HepG2 (cell line): ENCODE measurements around the gene FTL. TPM values are rescaled to one million over a fixed set of nuclear protein-coding genes. Genes with fewer than 3 reads are reported as not detected.

Source experiments
- ATAC-seq: fragments of 200-7000 bp; cut with Tn5 transposase; 3 replicates; pipeline ENCODE4 v1.9.1; 2020; ENCODE audit warnings: mild to moderate bottlenecking, moderate library complexity
- BruUV-seq: library from RNA; stranded (reverse); fragments of 400-500 nt; replicated peaks from 2 replicates; lab custom pipeline; 2021; lab: Mats Ljungman, UMichigan
- CTCF ChIA-PET: fragments of 300-600 bp; formaldehyde crosslinking; extraction: SDS; loops from one replicate; lab custom pipeline; 2021; ENCODE audit warnings: low total read pairs, inconsistent platforms, low intra/inter-chr PET ratio; lab: Yijun Ruan, JAX
- POLR2A ChIA-PET: fragments of 350-600 bp; sonication (Branson Sonifier 250); formaldehyde crosslinking; loops from one replicate; lab custom pipeline; 2020; ENCODE audit warnings: antibody characterized with exemption, inconsistent platforms; lab: Yijun Ruan, JAX
- DNase-seq: peaks from one replicate; pipeline ENCODE4 v3.0.0-alpha.2; 2015; ENCODE audit warnings: low spot score
- FAIRE-seq: peaks from 3 replicates; lab custom pipeline; 2011; peaks lifted over from hg19 to GRCh38; lab: Jason Lieb, UNC
- H2AFZ ChIP-seq: one replicate; pipeline ENCODE4 v1.6.1; 2011; ENCODE audit warnings: low read length, inconsistent platforms
- H3K27ac ChIP-seq: fragments of 300-600 bp; 3 replicates; pipeline ENCODE4 v1.8.0; 2011; ENCODE audit warnings: mixed run types, mild to moderate bottlenecking, mixed read lengths, low read length, inconsistent platforms; ENCODE audit not compliant: insufficient read depth; ENCODE audit errors: extremely low read length
- H3K27me3 ChIP-seq, 2 experiments: fragments of 200-600 bp in 1 of 2; 2 replicates in 1 of 2; 3 replicates in 1 of 2; pipeline versions ENCODE4 v1.6.0 to v1.8.0; 2011; ENCODE audit warnings: low read length in 2 of 2, mild to moderate bottlenecking in 2 of 2, moderate library complexity in 2 of 2, inconsistent platforms in 1 of 2; ENCODE audit not compliant: insufficient read depth in 2 of 2, control insufficient read depth in 1 of 2
- H3K36me3 ChIP-seq, 2 experiments: fragments of 200-600 bp in 1 of 2; replicated peaks in 1 of 2; 2 replicates in 1 of 2; 3 replicates in 1 of 2; pipeline versions ENCODE4 v1.5.1 to v1.8.0; 2011; ENCODE audit warnings: low read length in 2 of 2, inconsistent platforms in 1 of 2; ENCODE audit not compliant: insufficient read depth in 2 of 2, control insufficient read depth in 1 of 2
- H3K4me1 ChIP-seq: 2 replicates; pipeline ENCODE4 v1.5.1; 2012; ENCODE audit warnings: low read length, inconsistent platforms; ENCODE audit not compliant: insufficient read depth
- H3K4me2 ChIP-seq: 2 replicates; pipeline ENCODE4 v1.6.0; 2011; ENCODE audit warnings: low read depth, low read length, inconsistent platforms
- H3K4me3 ChIP-seq, 3 experiments: fragments of 200-600 bp in 1 of 3; sonication (generic), shearing (Covaris generic) in 1 of 3; replicated peaks in 1 of 3; 2 replicates each; pipeline ENCODE4 v1.5.1; 2011 to 2016; ENCODE audit warnings: low read length in 3 of 3, inconsistent platforms in 2 of 3, low read depth in 2 of 3, mild to moderate bottlenecking in 2 of 3, control low read depth in 1 of 3, mixed read lengths in 1 of 3; ENCODE audit not compliant: insufficient read depth in 1 of 3
- H3K79me2 ChIP-seq: one replicate; pipeline ENCODE4 v1.6.1; 2011; ENCODE audit warnings: low read length, inconsistent platforms; ENCODE audit not compliant: insufficient read depth
- H3K9ac ChIP-seq: 2 replicates; pipeline ENCODE4 v1.6.0; 2011; ENCODE audit warnings: mild to moderate bottlenecking, low read depth, low read length, inconsistent platforms; ENCODE audit not compliant: insufficient read depth
- H3K9me3 ChIP-seq: 2 replicates; pipeline ENCODE4 v1.5.1; 2012; ENCODE audit warnings: mild to moderate bottlenecking, low read length
- H4K20me1 ChIP-seq: 2 replicates; pipeline ENCODE4 v1.6.0; 2011; ENCODE audit warnings: inconsistent platforms, mild to moderate bottlenecking, low read length, moderate library complexity; ENCODE audit not compliant: insufficient read depth
- CSRNP1 ChIP-seq: sonication (generic); formaldehyde crosslinking; IDR thresholded peaks from 2 replicates; pipeline ENCODE4 v1.8.1; 2023; ENCODE audit warnings: mild to moderate bottlenecking, missing genetic modification reagents
- GABPA ChIP-seq, 2 experiments: IDR thresholded peaks; 2 replicates each; pipeline ENCODE4 v1.6.1; 2011 to 2016; ENCODE audit warnings: low read depth in 2 of 2, low read length in 1 of 2, missing biosample characterization in 1 of 2, missing genetic modification characterization in 1 of 2
- IKZF4 ChIP-seq: sonication (generic); formaldehyde crosslinking; IDR thresholded peaks from 2 replicates; pipeline ENCODE4 v1.5.1; 2020; ENCODE audit warnings: borderline replicate concordance, mild to moderate bottlenecking, low read depth, missing genetic modification reagents; ENCODE audit errors: not compliant biosample characterization
- KDM5B ChIP-seq: sonication (generic); formaldehyde crosslinking; IDR thresholded peaks from 2 replicates; pipeline ENCODE4 v1.4.0; 2020; ENCODE audit warnings: missing genetic modification reagents, mild to moderate bottlenecking, borderline replicate concordance
- RFXAP ChIP-seq: sonication (generic); formaldehyde crosslinking; IDR thresholded peaks from 2 replicates; pipeline ENCODE4 v1.4.0; 2020; ENCODE audit warnings: missing genetic modification reagents, borderline replicate concordance
- SRY ChIP-seq: sonication (generic); formaldehyde crosslinking; IDR thresholded peaks from 2 replicates; pipeline ENCODE4 v1.8.0; 2022; ENCODE audit warnings: mild to moderate bottlenecking, missing genetic modification reagents
- USF2 ChIP-seq, 2 experiments: sonication (generic) in 1 of 2; formaldehyde crosslinking in 1 of 2; IDR thresholded peaks; 2 replicates each; pipeline versions ENCODE4 v1.5.1 to v1.6.1; 2011 to 2020; ENCODE audit warnings: borderline replicate concordance in 1 of 2, low read depth in 1 of 2, low read length in 1 of 2, mild to moderate bottlenecking in 1 of 2, missing genetic modification reagents in 1 of 2, moderate library complexity in 1 of 2
- ZBED4 ChIP-seq: sonication (generic); formaldehyde crosslinking; IDR thresholded peaks from 2 replicates; pipeline ENCODE4 v1.4.0; 2020; ENCODE audit warnings: missing genetic modification reagents, borderline replicate concordance
- ZKSCAN8 ChIP-seq: IDR thresholded peaks from 2 replicates; pipeline ENCODE4 v1.6.1; 2016; ENCODE audit warnings: borderline replicate concordance, missing genetic modification reagents, missing compliant biosample characterization
- ZMAT3 ChIP-seq: sonication (generic); formaldehyde crosslinking; conservative IDR thresholded peaks from 2 replicates; pipeline ENCODE4 v1.7.0; 2021; ENCODE audit warnings: missing genetic modification reagents
- ZNF230 ChIP-seq: sonication (generic); formaldehyde crosslinking; IDR thresholded peaks from 2 replicates; pipeline ENCODE4 v1.4.0; 2020; ENCODE audit warnings: mild to moderate bottlenecking, missing genetic modification reagents
- ZNF569 ChIP-seq: sonication (generic); formaldehyde crosslinking; IDR thresholded peaks from 2 replicates; pipeline ENCODE4 v1.5.0; 2020; ENCODE audit warnings: mild to moderate bottlenecking, missing genetic modification reagents, moderate library complexity, borderline replicate concordance
- ZNF766 ChIP-seq: sonication (generic); formaldehyde crosslinking; IDR thresholded peaks from 2 replicates; pipeline ENCODE4 v1.5.0; 2020; ENCODE audit warnings: missing genetic modification reagents, borderline replicate concordance
- ZSCAN30 ChIP-seq: sonication (generic); formaldehyde crosslinking; IDR thresholded peaks from 2 replicates; pipeline ENCODE4 v1.5.0; 2020; ENCODE audit warnings: mild to moderate bottlenecking, missing genetic modification reagents
- WGBS: methylation state at CpG from one replicate; pipeline ENCODE4 v1.1.6; 2017; ENCODE audit warnings: low lambda C conversion rate; 5-methylcytosine and 5-hydroxymethylcytosine counted together
- in situ Hi-C: cut with HindIII; loops from 2 replicates; pipeline ENCODE4 v1.10.0; 2017; ENCODE audit warnings: low pct_unique_long_range_greater_than_20kb; ENCODE audit not compliant: extremely low pct_ligation_motif_present
- intact Hi-C: fragments of 100-400 bp; cut with micrococcal nuclease; formaldehyde crosslinking; loops from one replicate; pipeline ENCODE4 v1.10.0; 2022; ENCODE audit not compliant: unreplicated experiment
- polyA plus RNA-seq, 8 experiments: library from polyadenylated mRNA; depleted of rRNA in 3 of 8; stranded (reverse) in 7 of 8; unstranded in 1 of 8; fragments of >200 nt; fragmentation: Illumina TruSeq in 4 of 8; extraction: Trizol in 4 of 8; gene quantifications; 2 replicates each; pipeline versions ENCODE4 v1.2.1 to v1.2.3, GENCODE V29; 2011 to 2016; ENCODE audit warnings: low read depth in 4 of 8, missing spikeins in 1 of 8, mixed read lengths in 1 of 8; ENCODE audit not compliant: insufficient read depth in 1 of 8
- total RNA-seq, 5 experiments: library from RNA; depleted of rRNA; stranded (reverse); fragments of >200 nt; fragmentation: Illumina TruSeq; extraction: Trizol; gene quantifications; 2 replicates each; pipeline ENCODE4 v1.2.3, GENCODE V29; 2016; ENCODE audit warnings: low read depth in 1 of 5

The FTL gene
- total and polyA plus RNA-seq, 2 of the 13 experiments (the other 11 are each of a cell fraction or from before 2014, with no cell fraction given): 2,721 to 8,800 TPM

DNA sequence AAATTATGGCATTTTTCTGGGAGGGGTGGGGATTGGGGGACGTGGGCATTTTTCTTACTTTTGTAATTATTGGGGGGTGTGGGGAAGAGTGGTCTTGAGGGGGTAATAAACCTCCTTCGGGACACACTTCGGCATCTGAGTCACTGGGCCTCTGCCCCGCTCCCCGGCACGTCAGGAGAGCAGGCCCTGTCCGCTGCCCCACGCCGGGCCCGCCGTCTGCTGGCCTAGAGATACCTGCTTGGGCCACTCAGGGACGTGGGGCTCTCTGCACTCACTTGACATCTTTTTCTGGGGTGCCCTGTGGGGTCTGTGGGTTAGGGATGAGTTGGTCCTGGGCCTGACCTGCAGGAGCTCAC, 3.5 kb upstream of the FTL start:
- peaks cover 26% of the 10 kb centered on the region for H3K79me2 ChIP-seq
- H3K4me3 ChIP-seq: peak overlapping the region; percentile 63 to 80 (median 80); a peak in 5 of 6 replicates
- ChIA-PET CTCF (no interaction called here), POLR2A (interaction anchor here (0.6 to 2.8 kb wide), 16 partner anchors 9 to 369 kb away, joined by 3 to 35 read pairs (median 12); partner anchors contain the start of genes BAX, DHDH, GYS1 and NUCB1)
- FAIRE-seq: no peak
- 13% methylated on average over 12 of the region's 12 CpGs for WGBS
- H3K9me3 ChIP-seq: no peaks in the 10 kb centered on the region
- H3K36me3 ChIP-seq: peaks cover 3 to 11% of the 10 kb centered on the region in 2 experiments
- TSS peak; percentile 54 for BruUV-seq
- intact Hi-C loops: loop anchor here (2.0 to 10.0 kb wide), 3 partner anchors 61 to 177 kb away; partner anchors contain the start of genes NUCB1 and PPP1R15A
- peak overlapping the region; percentile 100 for H3K27ac ChIP-seq
- no peaks in the 10 kb centered on the region; a peak in 1 of 5 replicates for H3K27me3 ChIP-seq
- no peak overlapping the region for H2AFZ ChIP-seq
- in situ Hi-C loops: loop anchor here (5.0 kb wide), 1 partner anchor 89 kb away; the partner anchor contains the start of gene PPP1R15A
- H3K4me2 ChIP-seq: peak overlapping the region; percentile 97
- ATAC-seq: peak; percentile 0; the same call in 1 of the 3 replicates
- H4K20me1 ChIP-seq: peaks cover 15% of the 10 kb centered on the region
- no peak for DNase-seq
- peak overlapping the region; percentile 98 for H3K9ac ChIP-seq
- H3K4me1 ChIP-seq: peaks cover 66% of the 10 kb centered on the region
- no peak for TF ChIP-seq ZBED4
- no peak for TF ChIP-seq ZNF766 (CRISPR knock-in tag)
- TF ChIP-seq ZNF230 (CRISPR knock-in tag): 0 out of 2 replicates have a peak, but pooled peaks have one; percentile 3
- TF ChIP-seq ZMAT3 (CRISPR knock-in tag): 0 out of 2 replicates have a peak, but pooled peaks have one; percentile 20
- TF ChIP-seq ZKSCAN8 (CRISPR knock-in tag): no peak
- TF ChIP-seq ZSCAN30 (CRISPR knock-in tag): no peak
- peak; percentile 7; the same call in 1 of the 2 replicates for TF ChIP-seq SRY
- TF ChIP-seq ZNF569 (CRISPR knock-in tag): no peak
- 0 out of 2 replicates have a peak, but pooled peaks have one; percentile 4 for TF ChIP-seq CSRNP1 (CRISPR knock-in tag)
- TF ChIP-seq KDM5B (CRISPR knock-in tag): no peak
- TF ChIP-seq GABPA (IDR thresholded peaks at IDR 0.05; ENCODE audit: low read depth, low read length): no peak
- TF ChIP-seq GABPA (CRISPR knock-in tag; IDR thresholded peaks at IDR 0.05; ENCODE audit: low read depth): no peak
- no peak for TF ChIP-seq RFXAP (CRISPR knock-in tag)
- TF ChIP-seq USF2 (IDR thresholded peaks at IDR 0.05; ENCODE audit: low read depth, low read length): no peak
- no peak for TF ChIP-seq USF2 (CRISPR knock-in tag; IDR thresholded peaks at IDR 0.05; ENCODE audit: borderline replicate concordance)
- peak; percentile 25 for TF ChIP-seq IKZF4 (CRISPR knock-in tag)
